ENCODE measurements around the gene ZFAND3. TPM values are rescaled to one million over a fixed set of nuclear protein-coding genes. Genes with fewer than 3 reads are reported as not detected.

ZFAND3 gene
- polyA plus RNA-seq, 4 donors: 127 to 176 (median 139) TPM

- no peak for DNase-seq (ENCODE audit: low read depth in 4 of 4, low spot score in 3 of 4)
These were observed 372.5 kb downstream of the ZFAND3 start for GRCh38 chr6:38192011-38192410.

- no peak for DNase-seq (ENCODE audit: low read depth in 4 of 4, low spot score in 3 of 4)
These were observed 373.0 kb downstream of the ZFAND3 start for GRCh38 chr6:38192487-38192886.

- no peak for DNase-seq (ENCODE audit: low read depth in 4 of 4, low spot score in 3 of 4)
These were observed 373.5 kb downstream of the ZFAND3 start for GRCh38 chr6:38193051-38193450.

GRCh38 chr6:38193481-38194281, 374.2 kb downstream of the ZFAND3 start:
- no peak for DNase-seq (ENCODE audit: low read depth in 4 of 4, low spot score in 3 of 4)

- DNase-seq (ENCODE audit: low read depth in 4 of 4, low spot score in 3 of 4): no peak
These were observed 374.7 kb downstream of the ZFAND3 start for GRCh38 chr6:38194282-38194572.

GRCh38 chr6:38194589-38194988, 375.1 kb downstream of the ZFAND3 start:
- no peak for DNase-seq (ENCODE audit: low read depth in 4 of 4, low spot score in 3 of 4)

GRCh38 chr6:38195113-38195635, 375.6 kb downstream of the ZFAND3 start:
- DNase-seq (ENCODE audit: low read depth in 4 of 4, low spot score in 3 of 4): no peak

- no peak for DNase-seq (ENCODE audit: low read depth in 4 of 4, low spot score in 3 of 4)
These were observed 378.7 kb downstream of the ZFAND3 start for GRCh38 chr6:38198219-38198618.

Other genes with a start within 250 kb of the ZFAND3 start
- gene MDGA1, start 121.8 kb upstream of the ZFAND3 start, polyA plus RNA-seq (ENCODE audit: insufficient read length in 4 of 4): 1 to 10 TPM; 2.9 to 8.2 (median 4.5) TPM